Heart right ventricle (tissue), 16 donors: ENCODE results near the gene CRACR2A. TPM values are rescaled to one million over a fixed set of nuclear protein-coding genes. Genes with fewer than 3 reads are reported as not detected.

ENCODE experiments used
- ATAC-seq, 8 donors: fragments of 200-7000 bp; cut with Tn5 transposase; one replicate each; pipeline ENCODE4 v1.9.1; 2020; ENCODE audit warnings: mild to moderate bottlenecking in 8 of 8, moderate library complexity in 8 of 8, moderate number of reproducible peaks in 1 of 8
- DNase-seq, 2 donors: peaks; one replicate each; pipeline ENCODE4 v3.0.0-alpha.2; 2020
- H3K27ac ChIP-seq, 10 donors: fragments of 200-600 bp; sonication (generic) in 2 of 10; one replicate each; pipeline versions ENCODE4 v1.5.0 to v1.8.0; 2020 to 2022; ENCODE audit warnings: mild to moderate bottlenecking in 3 of 10
- H3K27me3 ChIP-seq, 7 donors: fragments of 200-600 bp; one replicate each; pipeline ENCODE4 v1.8.0; 2021 to 2022; ENCODE audit warnings: mild to moderate bottlenecking in 2 of 7
- H3K36me3 ChIP-seq, 9 donors: fragments of 200-600 bp; sonication (generic) in 1 of 9; one replicate each; pipeline versions ENCODE4 v1.5.0 to v1.8.0; 2020 to 2022; ENCODE audit warnings: mild to moderate bottlenecking in 2 of 9
- H3K4me1 ChIP-seq, 9 donors: fragments of 200-600 bp; sonication (generic) in 1 of 9; one replicate each; pipeline versions ENCODE4 v1.5.0 to v1.8.0; 2020 to 2022; ENCODE audit warnings: mild to moderate bottlenecking in 4 of 9
- H3K4me3 ChIP-seq, 10 donors: fragments of 200-600 bp; sonication (generic) in 2 of 10; one replicate each; pipeline versions ENCODE4 v1.5.0 to v1.8.0; 2020 to 2022; ENCODE audit warnings: mild to moderate bottlenecking in 7 of 10, moderate library complexity in 2 of 10
- H3K9me3 ChIP-seq, 11 donors: fragments of 200-600 bp in 10 of 11; sonication (generic) in 2 of 11; one replicate each; pipeline versions ENCODE4 v1.5.0 to v1.8.0; 2013 to 2022; ENCODE audit warnings: mild to moderate bottlenecking in 2 of 11, control low read depth in 1 of 11, moderate library complexity in 1 of 11
- CTCF ChIP-seq, 9 donors: fragments of 200-600 bp; sonication (generic) in 2 of 9; IDR thresholded peaks; one replicate each; pipeline versions ENCODE4 v1.5.0 to v1.8.0; 2021 to 2022; ENCODE audit warnings: antibody characterized with exemption in 9 of 9, mild to moderate bottlenecking in 5 of 9, moderate library complexity in 1 of 9
- WGBS, 2 donors: extraction: QIAGEN DNeasy Blood & Tissue Kit; methylation state at CpG; one replicate each; pipeline ENCODE4 v1.1.7; 2013; ENCODE audit warnings: inconsistent platforms in 1 of 2; 5-methylcytosine and 5-hydroxymethylcytosine counted together
- intact Hi-C, 10 donors: fragments of 100-400 bp; cut with DNase I; formaldehyde crosslinking; loops; one replicate each; pipeline versions ENCODE4 v1.11.1 to v1.14.2; 2022
- polyA plus RNA-seq, 2 donors: library from polyadenylated mRNA; stranded (reverse); fragments of 200-250 nt; gene quantifications; one replicate each; pipeline ENCODE4 v1.2.3, GENCODE V29; 2013
- total RNA-seq, 10 donors: library from RNA; stranded (reverse); fragmentation: NEBNext Ultra II Directional in 3 of 10; extraction: Animal tissue kit (Norgen Biotek cat#: 25700) in 3 of 10; gene quantifications; one replicate each; pipeline versions ENCODE4 v1.2.1 to v1.2.4, GENCODE V29; 2021 to 2023
- donor health status: Arrhythmogenic right ventricular cardiomyopathy.
- donor health status: ischemic (EF 13 %, LVEDD 7.1; RV severe dilation, severe dysfunction).
- donor health status: healthy with polysubstance abuse.
- donor health status: DM: no; HTN: yes; CAD: no.
- donor health status: DM: no; HTN: no; CAD: no.
- donor health status: ischemic (EF 25% LVEDD 6.9; RV normal size, moderate dysfunction).
- donor health status: ischemic (EF 25% LVEDD 5.7; RV mildly dilated, moderate dysfunction).
- donor health status: healthy.
- donor health status: DM: yes; HTN: yes; CAD: no.
- donor health status: Ischemic cardiomyopathy.
- donor health status: ischemic (EF 35%, LVEDD 5.7; RV mildly dilated, moderate dysfunction).
- donor health status: nonischemic (EF 11% LVEDD 7.7; RV severe dilation, severe dysfunction).
- donor health status: DM: yes; HTN: yes; CAD: no.
- donor health status: PGD.
- donor health status: ischemic (EF 29% LVEDD 5.4; RV normal size, mild dysfunction).
- donor health status: nonischemic (EF 23%, LVEDD 6.1; RV moderate dilation, normal function).

Gene CRACR2A
- total and polyA plus RNA-seq, 12 donors, result 0.64 to 10.4 (median 4.6) TPM

GRCh38 chr12:3604748-3605586 is 147.9 kb downstream of the CRACR2A start:
- TF ChIP-seq CTCF (IDR thresholded peaks at IDR 0.05), result no peak
- intact Hi-C loops, result loop anchor here in 5 of 10 donors (5.0 to 10.0 kb wide), 4 partner anchors 68 to 110 kb away; partner anchors contain the start of gene PRMT8 (in 2 of the 5)
- H3K27me3 ChIP-seq, result peaks cover 0 to 14% (median 0%) of the 10 kb centered on the region in 7 donors
- WGBS, 2 donors, result 9 to 17% methylated on average over 13 of the region's 13 CpGs
- no peaks in the 10 kb centered on the region for H3K36me3 ChIP-seq
- H3K4me1 ChIP-seq, result peaks cover 0 to 59% (median 34%) of the 10 kb centered on the region in 9 donors
- H3K9me3 ChIP-seq, result peaks cover 0 to 13% (median 0%) of the 10 kb centered on the region in 11 donors
- H3K27ac ChIP-seq, result peak overlapping the region in 8 of 10 donors; percentile 34 to 84 (median 78)
- no peak overlapping the region for H3K4me3 ChIP-seq
- DNase-seq (peak; percentile 78 to 80), ATAC-seq (peak; percentile 69 to 92 (median 82))

- peaks cover 0 to 60% (median 39%) of the 10 kb centered on the region in 9 donors for H3K4me1 ChIP-seq
- ATAC-seq, result no peak
Measured at GRCh38 chr12:3604286-3604685, 148.6 kb downstream of the CRACR2A start.

GRCh38 chr12:3603576-3603975 is 149.3 kb downstream of the CRACR2A start:
- H3K4me1 ChIP-seq, result peaks cover 0 to 64% (median 35%) of the 10 kb centered on the region in 9 donors
- peaks cover 0 to 14% (median 0%) of the 10 kb centered on the region in 7 donors for H3K27me3 ChIP-seq
- H3K9me3 ChIP-seq, result no peaks in the 10 kb centered on the region
- H3K36me3 ChIP-seq, result no peaks in the 10 kb centered on the region
- no peak overlapping the region for H3K4me3 ChIP-seq
- no peak for TF ChIP-seq CTCF (IDR thresholded peaks at IDR 0.05)
- H3K27ac ChIP-seq, result no peak overlapping the region
- DNase-seq, result no peak
- intact Hi-C loops, result loop anchor here in 3 of 10 donors (10.0 kb wide), 2 partner anchors 69 to 109 kb away; partner anchors contain the start of gene PRMT8 (in 2 of the 3)
- ATAC-seq, result no peak
- WGBS, 2 donors, result 72 to 77% methylated on average over 7 of the region's 7 CpGs

More at GRCh38 chr12:3604286-3604685, 148.6 kb downstream of the CRACR2A start:
- Histone ChIP-seq H3K36me3 (no peaks in the 10 kb centered on the region), H3K4me3 (no peak overlapping the region), H3K27ac (peak overlapping the region in 7 of 10 donors; percentile 65 to 84 (median 78)), H3K27me3 (peaks cover 0 to 14% (median 0%) of the 10 kb centered on the region in 7 donors), H3K9me3 (peaks cover 0 to 6% (median 0%) of the 10 kb centered on the region in 11 donors)
- WGBS, 2 donors, result 72 to 77% methylated on average over 6 of the region's 6 CpGs
- intact Hi-C loops, result loop anchor here in 3 of 10 donors (10.0 kb wide), 2 partner anchors 69 to 109 kb away; partner anchors contain the start of gene PRMT8 (in 2 of the 3)
- TF ChIP-seq CTCF (IDR thresholded peaks at IDR 0.05), result no peak
- DNase-seq, result no peak

GRCh38 chr12:3602488-3602887 is 150.4 kb downstream of the CRACR2A start:
- TF ChIP-seq CTCF (IDR thresholded peaks at IDR 0.05), result no peak
- Histone ChIP-seq H3K4me3 (no peak overlapping the region), H3K27ac (no peak overlapping the region), H3K36me3 (no peaks in the 10 kb centered on the region), H3K9me3 (no peaks in the 10 kb centered on the region), H3K27me3 (peaks cover 0 to 14% (median 0%) of the 10 kb centered on the region in 7 donors), H3K4me1 (peaks cover 0 to 64% (median 32%) of the 10 kb centered on the region in 9 donors)
- intact Hi-C loops, result loop anchor here in 3 of 10 donors (10.0 kb wide), 2 partner anchors 68 to 108 kb away; partner anchors contain the start of gene PRMT8 (in 2 of the 3)
- DNase-seq (no peak), ATAC-seq (no peak)
- WGBS, 2 donors, result 78 to 80% methylated on average over 11 of the region's 11 CpGs
